ENCODE measurements around the gene RAB27B. TPM values are rescaled to one million over a fixed set of nuclear protein-coding genes. Genes with fewer than 3 reads are reported as not detected.
A peak's percentile ranks its signal among the peaks of the same experiment; 100 is the strongest.

RAB27B gene
- total RNA-seq, 1 experiment from 2014 or later = 13.2 TPM

DNA sequence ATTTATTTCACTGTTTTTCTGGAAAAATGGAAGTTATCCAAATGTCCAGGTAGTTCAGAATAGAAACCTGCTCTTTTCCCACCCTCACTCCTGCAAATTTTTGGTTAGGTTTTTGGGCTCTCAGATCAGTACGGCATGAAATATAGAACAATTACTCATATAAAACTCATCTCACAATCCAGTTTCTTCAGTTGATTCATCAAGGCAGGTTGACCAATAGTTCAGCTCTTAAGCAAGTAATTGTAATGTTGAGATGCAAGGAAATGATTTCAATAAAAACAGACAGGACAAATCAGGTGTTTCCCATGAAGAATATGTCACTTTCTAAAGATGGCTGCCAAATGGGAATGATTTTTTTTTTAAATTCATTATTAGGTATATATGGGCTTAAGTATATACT, 2.0 kb downstream of the RAB27B start:
- no peak overlapping the region for H2AFZ ChIP-seq (ENCODE audit: low read length)
- H3K4me3 ChIP-seq (ENCODE audit: low read length) = peak overlapping the region; percentile 77
- H3K9ac ChIP-seq (ENCODE audit: low read length) = no peak overlapping the region
- peak; percentile 26 for DNase-seq
- ChIA-PET POLR2A (ENCODE audit: unreplicated experiment) (interaction anchor here (0.6 kb wide), 1 partner anchor 12 kb away, joined by 3 read pairs; no protein-coding TSS in a partner anchor), CTCF (no interaction called here)
- no TSS peak for BruUV-seq (replicated peaks)
- H4K20me1 ChIP-seq (ENCODE audit: low read length) = no peaks in the 10 kb centered on the region
- intact Hi-C loops (cut with micrococcal nuclease) = no loop called here
- peaks cover 36% of the 10 kb centered on the region for H3K79me2 ChIP-seq (ENCODE audit: low read length)
- ATAC-seq = no peak
- H3K27me3 ChIP-seq (ENCODE audit: low read length) = no peaks in the 10 kb centered on the region
- peak overlapping the region; percentile 94 for H3K27ac ChIP-seq (ENCODE audit: low read length)
- peaks cover 35% of the 10 kb centered on the region for H3K4me1 ChIP-seq (ENCODE audit: insufficient read depth, low read length)
- no peak for TF ChIP-seq EZH2 (IDR thresholded peaks at IDR 0.05; ENCODE audit: low read length, unreplicated experiment)
- TF ChIP-seq CTCF (conservative IDR thresholded peaks at IDR 0.05; ENCODE audit: low read depth, low read length) = no peak
- no peak for TF ChIP-seq EZH2phosphoT487 (IDR thresholded peaks at IDR 0.05; ENCODE audit: borderline replicate concordance, low read length)
- H3K4me2 ChIP-seq (ENCODE audit: low read length) = peak overlapping the region; percentile 89
- no peaks in the 10 kb centered on the region for H3K9me3 ChIP-seq (ENCODE audit: low read length)
- no peaks in the 10 kb centered on the region for H3F3A ChIP-seq (ENCODE audit: low read length, unreplicated experiment)
- no peaks in the 10 kb centered on the region for H3K9me2 ChIP-seq (replicated peaks; ENCODE audit: low read length)
- peaks cover 4% of the 10 kb centered on the region; the same call in 1 of the 2 replicates for H3K36me3 ChIP-seq (ENCODE audit: low read depth, low read length)

DNA sequence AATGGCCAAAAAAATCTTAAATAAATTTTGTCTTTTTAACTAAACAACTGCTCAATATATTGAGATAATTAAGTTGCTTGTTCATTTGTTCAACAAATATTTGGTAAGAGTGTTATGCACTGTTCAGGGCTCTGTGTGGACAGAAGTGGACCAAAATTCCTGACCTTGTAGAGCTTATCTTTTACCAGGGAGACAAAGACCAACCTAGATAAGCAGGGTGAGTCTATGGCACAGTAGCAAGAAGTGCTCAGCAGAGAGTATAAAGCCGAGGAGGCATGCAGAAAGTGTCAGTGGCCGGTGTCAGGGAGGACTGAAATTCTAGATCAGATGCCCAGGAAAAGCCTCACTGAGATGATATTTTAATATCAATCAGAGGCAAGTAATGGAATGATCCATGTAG, 2.6 kb downstream of the RAB27B start:
- H3K4me2 ChIP-seq (ENCODE audit: low read length) = peak overlapping the region; percentile 89

More for the DNA sequence above, 2.6 kb downstream of the RAB27B start:
- Histone ChIP-seq H3K27me3 (ENCODE audit: low read length) (no peaks in the 10 kb centered on the region), H3F3A (ENCODE audit: low read length, unreplicated experiment) (no peaks in the 10 kb centered on the region), H3K4me1 (ENCODE audit: insufficient read depth, low read length) (peaks cover 34% of the 10 kb centered on the region), H3K9me2 (replicated peaks; ENCODE audit: low read length) (no peaks in the 10 kb centered on the region), H3K9ac (ENCODE audit: low read length) (no peak overlapping the region), H3K27ac (ENCODE audit: low read length) (peak overlapping the region; percentile 94; the same call in 1 of the 2 replicates), H3K4me3 (ENCODE audit: low read length) (0 out of 2 replicates have a peak overlapping the region, but pooled peaks have one; percentile 77), H4K20me1 (ENCODE audit: low read length) (no peaks in the 10 kb centered on the region), H3K9me3 (ENCODE audit: low read length) (no peaks in the 10 kb centered on the region), H3K79me2 (ENCODE audit: low read length) (peaks cover 36% of the 10 kb centered on the region), H2AFZ (ENCODE audit: low read length) (no peak overlapping the region), H3K36me3 (ENCODE audit: low read depth, low read length) (peaks cover 4% of the 10 kb centered on the region; the same call in 1 of the 2 replicates)
- intact Hi-C loops (cut with micrococcal nuclease) = no loop called here
- TF ChIP-seq CTCF (conservative IDR thresholded peaks at IDR 0.05; ENCODE audit: low read depth, low read length) = no peak
- no peak for TF ChIP-seq EZH2 (IDR thresholded peaks at IDR 0.05; ENCODE audit: low read length, unreplicated experiment)
- no peak for TF ChIP-seq EZH2phosphoT487 (IDR thresholded peaks at IDR 0.05; ENCODE audit: borderline replicate concordance, low read length)
- BruUV-seq (replicated peaks) = no TSS peak
- CTCF ChIA-PET = no interaction called here
- DNase-seq (no peak), ATAC-seq (no peak)
- POLR2A ChIA-PET (ENCODE audit: unreplicated experiment) = no interaction called here
